Inflammatory macrophage treated with lipopolysaccharide for 4 hours (primary cell): ENCODE data around the gene MAN2A2.

ENCODE experiments used
- DNase-seq: peaks from one replicate; pipeline ENCODE4 v3.0.0-alpha.2; 2020

The MAN2A2 gene

DNA sequence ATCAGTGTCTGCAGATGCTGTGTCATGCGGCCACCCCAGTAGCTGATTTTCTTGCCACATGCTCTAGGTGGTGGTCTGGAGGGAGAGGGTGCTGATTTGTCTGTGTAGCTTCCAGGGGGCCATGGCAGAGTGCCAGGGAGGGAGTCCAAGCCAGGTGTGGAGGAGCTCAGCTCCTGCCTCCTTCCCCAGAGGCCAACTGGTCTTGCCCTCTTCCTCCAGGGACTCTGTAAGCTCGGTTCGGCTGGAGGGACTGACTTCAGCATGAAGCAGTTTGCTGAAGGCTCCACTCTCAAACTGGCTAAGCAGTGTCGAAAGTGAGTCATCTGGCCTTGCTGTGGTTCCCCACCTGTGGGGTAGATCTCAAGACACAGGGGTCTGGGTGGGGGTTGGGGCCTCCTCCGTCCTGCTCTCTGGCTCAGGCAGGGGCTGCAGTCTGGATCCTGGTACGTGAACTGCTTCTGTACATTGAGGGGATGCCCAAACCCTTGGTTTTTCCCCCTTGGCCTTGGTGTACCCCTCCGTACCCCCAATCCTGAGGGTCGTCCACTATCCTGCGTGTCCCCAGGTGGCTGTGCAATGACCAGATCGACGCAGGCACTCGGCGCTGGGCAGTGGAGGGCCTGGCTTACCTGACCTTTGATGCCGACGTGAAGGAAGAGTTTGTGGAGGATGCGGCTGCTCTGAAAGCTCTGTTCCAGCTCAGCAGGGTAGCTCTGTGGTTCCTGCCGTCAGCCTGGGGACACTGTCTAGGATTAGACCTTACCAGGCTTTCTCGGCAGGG lies 44.7 kb downstream of the MAN2A2 start:
- no peak for DNase-seq

DNA sequence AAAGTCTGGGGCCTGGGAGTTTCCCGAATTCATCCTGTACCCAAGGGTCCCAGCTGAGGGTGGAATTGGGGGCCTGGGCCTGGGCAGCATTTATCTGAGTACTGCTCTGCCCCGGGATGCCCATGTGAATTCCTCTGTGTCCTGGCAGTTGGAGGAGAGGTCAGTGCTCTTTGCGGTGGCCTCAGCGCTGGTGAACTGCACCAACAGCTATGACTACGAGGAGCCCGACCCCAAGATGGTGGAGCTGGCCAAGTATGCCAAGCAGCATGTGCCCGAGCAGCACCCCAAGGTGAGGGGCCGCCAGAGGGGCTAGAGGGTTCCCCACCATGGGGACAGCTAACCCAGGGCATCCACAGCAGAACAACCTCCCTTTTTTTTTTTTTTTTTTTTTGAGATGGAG lies 45.4 kb downstream of the MAN2A2 start:
- no peak for DNase-seq

DNA sequence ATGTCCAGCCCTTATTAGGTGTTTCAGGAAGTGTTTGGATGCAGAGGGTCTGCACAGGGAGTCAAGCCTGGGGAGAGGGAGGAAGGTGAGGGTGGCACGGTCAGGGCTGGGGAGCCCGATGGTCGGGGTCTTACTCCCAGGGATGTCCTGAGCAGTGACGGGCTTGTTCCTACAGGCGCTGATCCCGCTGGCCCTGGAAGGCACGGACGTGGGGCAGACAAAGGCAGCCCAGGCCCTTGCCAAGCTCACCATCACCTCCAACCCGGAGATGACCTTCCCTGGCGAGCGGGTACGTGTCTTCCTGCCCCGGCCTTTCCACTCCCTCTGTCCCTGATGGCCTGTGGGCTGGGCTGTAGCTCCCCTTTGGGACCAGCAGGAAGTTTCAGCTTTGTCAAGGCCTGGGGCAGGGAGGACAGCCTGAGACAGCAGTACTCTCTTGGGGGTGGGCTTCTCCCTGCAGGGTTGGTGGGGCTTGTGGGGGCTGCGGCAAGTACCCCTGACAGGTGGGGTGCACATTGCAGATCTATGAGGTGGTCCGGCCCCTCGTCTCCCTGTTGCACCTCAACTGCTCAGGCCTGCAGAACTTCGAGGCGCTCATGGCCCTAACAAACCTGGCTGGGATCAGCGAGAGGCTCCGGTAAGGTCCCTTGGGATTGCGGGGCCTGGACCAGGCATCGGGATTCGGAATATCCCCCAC lies 47.0 kb downstream of the MAN2A2 start:
- no peak for DNase-seq

DNA sequence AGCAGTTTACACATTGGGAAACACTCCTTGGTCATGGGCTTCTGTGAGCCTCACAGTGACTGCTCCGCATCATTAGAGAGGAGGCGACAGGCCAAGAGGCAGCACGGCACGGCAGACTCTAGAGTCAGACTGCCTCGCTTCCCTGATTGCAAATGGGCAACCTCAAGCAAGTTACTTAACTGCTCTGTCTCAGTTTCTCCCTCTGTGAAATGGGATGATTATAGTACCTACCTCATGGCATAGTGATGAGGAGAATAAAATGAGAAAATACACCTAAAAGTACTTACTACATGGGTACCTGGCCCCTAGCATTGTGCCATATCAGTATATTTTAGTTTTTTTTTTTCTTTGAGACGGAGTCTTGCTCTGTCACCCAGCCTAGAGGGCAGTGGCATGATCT lies 47.6 kb downstream of the MAN2A2 start:
- DNase-seq, result no peak

DNA sequence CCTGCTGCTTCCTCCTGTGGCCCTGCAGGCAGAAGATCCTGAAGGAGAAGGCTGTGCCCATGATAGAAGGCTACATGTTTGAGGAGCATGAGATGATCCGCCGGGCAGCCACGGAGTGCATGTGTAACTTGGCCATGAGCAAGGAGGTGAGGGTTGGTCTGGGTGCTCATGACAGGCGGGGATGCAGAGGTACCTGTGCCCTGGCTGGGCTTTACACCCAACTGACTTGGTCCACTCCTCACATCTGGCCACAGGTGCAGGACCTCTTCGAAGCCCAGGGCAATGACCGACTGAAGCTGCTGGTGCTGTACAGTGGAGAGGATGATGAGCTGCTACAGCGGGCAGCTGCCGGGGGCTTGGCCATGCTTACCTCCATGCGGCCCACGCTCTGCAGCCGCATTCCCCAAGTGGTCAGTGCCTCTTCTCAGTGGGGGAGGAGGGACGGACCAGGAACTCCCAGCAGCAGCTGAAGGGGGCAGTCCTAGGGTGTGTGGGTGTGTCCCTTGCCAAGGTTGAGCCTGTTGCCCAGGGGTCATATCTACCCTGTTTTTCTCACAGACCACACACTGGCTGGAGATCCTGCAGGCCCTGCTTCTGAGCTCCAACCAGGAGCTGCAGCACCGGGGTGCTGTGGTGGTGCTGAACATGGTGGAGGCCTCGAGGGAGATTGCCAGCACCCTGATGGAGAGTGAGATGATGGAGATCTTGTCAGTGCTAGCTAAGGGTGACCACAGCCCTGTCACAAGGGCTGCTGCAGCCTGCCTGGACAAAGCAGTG lies 50.0 kb downstream of the MAN2A2 start:
- DNase-seq, result no peak

DNA sequence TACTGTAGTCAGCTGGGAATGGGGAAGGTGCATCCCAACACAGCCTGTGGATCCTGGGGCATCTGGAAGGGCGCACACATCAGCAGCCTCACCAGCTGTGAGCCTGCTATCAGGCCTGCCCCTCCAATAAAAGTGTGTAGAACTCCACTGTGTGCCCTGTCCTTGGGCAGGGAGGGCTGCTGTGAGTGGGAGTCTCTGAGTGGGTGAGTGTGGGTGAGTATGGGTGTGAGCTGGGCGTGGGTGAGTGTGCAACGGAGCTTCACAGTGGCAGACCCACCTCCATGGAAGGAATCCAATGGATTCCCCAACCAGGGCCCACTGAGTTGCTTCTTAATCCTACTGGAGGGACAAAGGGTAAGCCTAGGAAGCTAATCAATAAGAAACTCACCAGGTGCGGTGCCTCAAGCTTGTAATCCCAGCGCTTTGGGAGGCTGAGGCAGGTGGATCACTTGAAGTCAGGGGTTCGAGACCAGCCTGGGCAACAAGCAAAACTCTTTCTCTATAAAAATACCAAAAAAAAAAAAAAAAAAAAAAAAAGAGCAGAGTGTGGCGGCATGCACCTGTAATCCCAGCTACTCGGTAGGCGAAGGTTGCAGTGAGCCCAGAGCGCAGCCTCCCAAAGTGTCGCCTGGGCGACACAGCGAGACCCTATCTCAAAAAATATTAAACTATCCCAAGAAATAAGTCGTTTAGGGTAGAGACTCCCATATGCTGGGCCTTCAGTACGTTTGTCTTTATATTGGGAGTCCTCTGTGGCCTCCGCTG lies 51.0 kb downstream of the MAN2A2 start:
- no peak for DNase-seq

DNA sequence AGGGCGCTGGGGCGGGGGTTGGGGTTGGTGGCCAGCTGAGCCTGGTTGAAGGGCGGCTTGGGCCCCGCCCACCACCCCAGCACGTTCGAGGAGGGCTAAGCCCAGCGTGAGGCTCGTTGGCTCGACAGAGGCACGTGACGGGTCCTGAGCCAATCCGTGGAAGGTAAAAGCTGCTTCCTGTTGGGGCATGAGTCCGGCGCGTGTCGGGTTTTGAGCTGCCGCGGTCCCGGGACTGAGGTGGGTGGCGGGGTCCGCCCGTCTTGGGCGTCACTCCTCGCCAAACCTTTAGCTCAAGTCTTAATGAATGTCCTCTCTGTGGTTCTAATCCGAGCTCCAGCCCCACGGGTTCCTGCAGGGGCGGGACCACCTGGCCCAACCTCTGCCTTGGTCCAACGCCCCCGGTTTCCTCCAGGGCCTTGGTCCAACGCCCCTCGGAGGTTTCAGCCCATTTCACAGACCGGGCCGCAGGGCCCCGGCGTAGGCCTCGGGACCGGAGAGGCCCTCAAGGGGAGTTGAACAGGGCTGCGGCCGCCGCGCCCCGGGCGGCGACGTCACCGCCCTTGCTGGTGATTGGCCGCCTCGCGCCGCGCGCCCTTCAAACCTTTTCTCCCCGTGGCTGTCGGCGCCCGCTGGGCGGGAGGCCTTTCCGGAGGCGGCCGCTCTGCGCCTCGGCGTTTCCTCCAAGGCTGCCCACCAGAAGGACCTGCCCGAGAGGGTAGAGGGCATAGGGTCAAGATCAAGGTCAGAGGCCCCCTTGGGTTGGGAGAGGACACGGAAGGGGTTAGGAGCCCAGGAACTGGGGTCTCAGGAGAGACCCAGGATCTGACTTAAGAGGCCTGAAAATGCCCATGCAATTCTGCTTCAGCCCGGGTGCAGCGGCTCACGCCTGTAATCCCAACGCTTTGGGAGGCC lies 51.9 kb downstream of the MAN2A2 start, which contains the start of gene RCCD1:
Gene RCCD1, plus strand, starts transcription at position 173 of the 912 bp plus-strand sequence. CDS start 1,851 bp downstream, outside the sequence.
- DNase-seq, result peak; percentile 96

DNA sequence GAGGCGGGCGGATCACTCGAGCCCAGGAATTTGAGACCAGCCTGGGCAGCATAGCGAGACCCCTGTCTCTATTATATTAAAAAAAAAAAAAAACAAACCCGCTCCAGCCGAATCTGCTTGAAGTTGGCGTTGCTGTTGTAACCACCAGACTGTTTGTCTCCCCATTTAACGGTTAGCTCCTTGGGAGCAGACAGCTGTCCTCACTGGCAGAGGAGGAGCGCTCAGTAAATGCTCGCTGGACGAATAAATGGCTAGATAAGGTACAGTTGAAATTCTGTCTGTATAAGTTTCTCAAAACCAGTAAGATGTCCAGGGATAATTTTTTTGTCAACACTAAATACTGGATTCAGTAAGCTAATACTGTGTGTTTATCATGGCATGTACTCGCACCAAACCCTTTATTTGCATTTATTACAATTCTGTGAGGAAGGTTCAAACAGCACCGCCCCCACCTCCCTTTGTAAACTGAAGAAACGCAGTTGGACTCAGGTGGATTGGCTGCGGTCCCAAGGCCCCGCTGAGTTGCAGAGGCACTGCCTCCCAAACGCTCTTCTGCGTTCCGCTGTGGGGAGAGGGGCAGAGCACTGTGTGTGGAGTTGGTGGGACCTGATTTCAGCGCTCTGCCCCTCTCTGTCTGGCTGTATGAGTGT lies 52.6 kb downstream of the MAN2A2 start:
- no peak for DNase-seq

DNA sequence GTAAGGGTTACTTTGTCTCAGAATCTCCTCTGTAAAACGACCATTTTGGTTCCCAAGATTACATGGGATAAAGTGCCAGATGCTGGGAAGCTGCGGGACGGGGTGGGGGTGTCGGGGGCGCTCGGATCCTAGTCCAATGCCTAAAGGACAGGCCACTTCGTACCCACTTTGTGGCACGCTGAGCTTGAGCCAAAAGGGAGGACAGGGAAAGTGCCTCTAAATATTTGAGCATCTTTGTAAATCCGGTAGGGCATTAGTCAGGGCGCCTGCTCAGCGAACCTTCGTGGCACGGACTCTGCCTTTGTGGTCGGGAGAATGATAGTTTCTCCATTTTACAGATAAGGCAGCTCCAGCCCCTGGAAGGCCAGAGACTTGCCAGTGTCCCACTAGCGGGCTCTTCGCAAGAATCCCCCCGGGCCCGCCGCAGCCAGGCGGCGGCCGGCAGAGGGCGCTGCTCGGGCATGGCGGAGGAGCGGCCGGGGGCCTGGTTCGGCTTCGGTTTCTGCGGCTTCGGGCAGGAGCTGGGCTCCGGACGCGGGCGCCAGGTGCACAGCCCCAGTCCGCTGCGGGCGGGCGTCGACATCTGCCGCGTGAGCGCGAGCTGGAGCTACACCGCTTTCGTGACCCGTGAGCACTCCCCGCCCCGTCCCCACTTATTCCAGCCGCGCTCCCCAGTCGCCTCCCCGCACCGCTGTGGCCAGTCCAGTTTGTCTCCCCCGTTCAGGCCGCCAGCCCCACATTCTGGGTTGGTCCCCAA lies 53.4 kb downstream of the MAN2A2 start:
- DNase-seq, result peak; percentile 54

DNA sequence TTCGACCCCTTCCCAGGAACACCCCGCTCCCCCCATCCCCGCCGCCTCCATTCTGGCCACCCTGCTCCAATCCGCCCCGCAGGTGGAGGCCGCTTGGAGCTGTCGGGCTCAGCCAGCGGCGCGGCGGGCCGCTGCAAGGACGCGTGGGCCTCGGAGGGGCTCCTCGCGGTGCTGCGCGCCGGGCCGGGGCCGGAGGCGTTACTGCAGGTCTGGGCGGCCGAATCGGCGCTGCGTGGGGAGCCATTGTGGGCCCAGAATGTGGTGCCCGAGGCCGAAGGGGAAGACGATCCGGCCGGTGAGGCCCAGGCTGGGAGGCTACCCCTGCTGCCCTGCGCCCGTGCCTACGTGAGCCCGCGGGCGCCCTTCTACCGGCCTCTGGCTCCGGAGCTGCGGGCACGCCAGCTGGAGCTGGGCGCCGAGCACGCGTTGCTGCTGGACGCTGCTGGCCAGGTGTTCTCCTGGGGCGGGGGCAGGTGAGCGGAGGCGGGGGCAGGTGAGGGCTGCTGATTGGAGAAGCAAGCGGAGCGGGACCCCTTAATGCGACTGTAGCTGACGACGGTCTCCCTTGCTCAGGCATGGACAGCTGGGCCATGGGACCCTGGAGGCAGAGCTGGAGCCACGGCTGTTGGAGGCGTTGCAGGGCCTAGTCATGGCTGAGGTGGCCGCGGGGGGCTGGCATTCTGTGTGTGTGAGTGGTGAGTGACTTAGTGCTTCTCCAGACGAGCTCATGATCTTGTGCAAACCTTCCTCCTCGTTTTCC lies 54.1 kb downstream of the MAN2A2 start:
- DNase-seq, result no peak

DNA sequence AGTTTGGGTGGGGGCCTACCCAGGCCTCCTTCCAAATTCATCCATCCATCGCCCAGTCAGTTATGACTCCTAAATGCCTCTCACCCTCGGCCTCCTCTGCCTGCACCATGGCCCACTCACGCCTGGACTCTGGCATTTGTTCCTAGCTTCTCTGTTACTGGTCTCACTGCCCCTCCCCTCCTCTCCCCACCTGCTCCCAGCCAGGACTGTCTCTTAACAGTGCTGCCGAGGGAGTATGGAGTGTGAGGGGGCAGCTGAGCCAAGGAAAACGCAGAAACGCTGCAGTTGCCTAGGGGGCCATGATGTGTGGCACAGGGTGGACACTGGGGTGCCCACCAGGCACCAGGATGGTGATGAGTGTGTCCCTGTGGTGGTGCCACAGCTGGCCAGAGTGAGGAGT lies 54.7 kb downstream of the MAN2A2 start:
- DNase-seq, result no peak

DNA sequence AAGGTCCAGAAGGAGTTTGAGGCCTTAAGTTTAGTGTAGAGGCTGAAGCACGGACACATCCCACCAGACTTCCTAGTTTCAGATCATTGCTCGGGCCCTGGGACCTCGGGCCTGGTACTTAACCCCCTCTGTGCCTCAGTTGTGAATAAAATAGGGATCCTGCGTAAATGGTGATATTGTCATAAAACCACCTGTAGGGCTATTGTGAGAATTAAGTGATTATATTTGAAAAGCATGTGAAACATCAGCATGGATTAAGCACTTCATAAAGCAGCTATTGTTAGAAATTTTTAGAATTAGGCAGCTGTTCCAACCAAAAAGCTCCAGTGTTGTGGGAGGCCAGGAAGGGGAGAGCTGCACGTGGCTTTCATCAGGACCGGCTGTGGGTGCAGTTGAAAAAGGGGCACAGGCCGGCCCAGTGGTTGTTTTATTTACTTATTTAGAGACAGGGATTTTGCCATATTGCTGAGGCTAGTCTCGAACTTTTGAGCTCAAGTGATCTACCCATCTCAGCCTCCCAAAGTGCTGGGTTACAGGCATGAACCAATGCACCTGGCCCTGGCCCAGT lies 56.0 kb downstream of the MAN2A2 start:
- DNase-seq, result no peak

DNA sequence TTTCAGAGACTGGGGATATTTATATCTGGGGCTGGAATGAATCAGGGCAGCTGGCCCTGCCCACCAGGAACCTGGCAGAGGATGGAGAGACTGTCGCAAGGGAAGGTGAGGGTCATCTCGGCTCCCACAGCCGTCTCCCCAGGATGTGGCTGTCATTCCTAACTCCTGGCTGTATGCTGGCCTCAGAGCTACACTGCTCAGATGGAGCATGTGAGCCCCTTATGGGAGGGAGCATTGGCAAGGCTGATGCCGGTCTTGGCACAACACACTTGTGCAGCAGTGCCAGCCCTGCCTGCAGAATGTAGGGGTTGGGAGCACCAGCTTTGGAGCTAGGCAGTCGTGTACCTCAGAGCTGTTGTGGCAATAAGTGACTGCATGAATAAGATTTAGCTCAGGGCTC lies 56.8 kb downstream of the MAN2A2 start:
- no peak for DNase-seq

DNA sequence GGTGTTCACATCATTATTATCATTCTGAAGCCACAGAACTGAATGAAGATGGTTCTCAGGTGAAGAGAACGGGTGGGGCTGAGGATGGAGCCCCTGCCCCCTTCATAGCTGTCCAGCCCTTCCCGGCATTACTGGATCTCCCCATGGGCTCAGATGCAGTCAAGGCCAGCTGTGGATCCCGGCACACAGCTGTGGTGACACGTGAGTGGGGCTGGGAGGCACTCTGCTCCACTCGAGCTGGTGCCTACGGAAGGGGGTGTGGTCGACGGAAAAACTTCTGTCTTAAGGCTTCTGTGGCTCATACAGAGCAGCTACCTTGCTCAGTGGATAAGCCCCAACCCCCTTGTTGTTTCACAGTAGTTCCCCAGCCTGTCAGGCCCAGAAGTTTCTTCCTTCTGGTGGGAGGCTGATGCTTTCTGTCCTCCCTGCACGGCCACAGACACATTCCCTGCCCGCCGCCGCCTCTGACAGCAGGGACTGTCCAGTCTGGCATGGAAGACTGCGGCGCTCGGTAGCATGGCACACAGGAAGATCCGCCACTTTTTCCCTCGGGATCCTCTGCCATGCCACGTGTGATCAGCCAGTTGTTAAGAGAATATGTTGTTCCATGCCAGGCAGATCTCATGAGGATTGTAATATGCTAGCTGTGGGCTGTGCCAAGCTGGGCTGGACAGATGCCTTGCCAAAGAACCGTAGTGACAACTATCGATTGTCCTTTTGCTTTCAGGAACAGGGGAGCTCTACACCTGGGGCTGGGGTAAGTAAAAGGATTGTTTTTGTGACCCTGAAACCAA lies 57.4 kb downstream of the MAN2A2 start:
- no peak for DNase-seq

DNA sequence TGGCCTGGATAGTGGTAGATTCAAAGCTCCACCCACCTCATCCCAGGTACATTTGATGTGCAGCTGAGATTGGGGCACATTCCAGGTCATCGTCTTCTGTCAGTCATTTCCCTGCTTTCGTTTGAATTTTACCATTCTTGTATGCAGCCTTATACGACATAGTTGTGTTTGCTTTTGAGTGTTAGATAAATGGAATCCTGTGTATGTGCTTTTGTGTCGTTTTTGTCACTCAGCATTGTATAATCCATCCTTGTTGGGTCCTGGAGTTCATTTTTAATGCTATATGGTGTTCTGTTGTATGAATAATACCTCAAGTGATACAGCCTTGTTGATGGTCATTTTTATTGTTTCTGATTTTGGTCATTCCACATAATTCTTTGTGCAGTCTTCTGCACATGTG lies 58.9 kb downstream of the MAN2A2 start:
- DNase-seq, result no peak

DNA sequence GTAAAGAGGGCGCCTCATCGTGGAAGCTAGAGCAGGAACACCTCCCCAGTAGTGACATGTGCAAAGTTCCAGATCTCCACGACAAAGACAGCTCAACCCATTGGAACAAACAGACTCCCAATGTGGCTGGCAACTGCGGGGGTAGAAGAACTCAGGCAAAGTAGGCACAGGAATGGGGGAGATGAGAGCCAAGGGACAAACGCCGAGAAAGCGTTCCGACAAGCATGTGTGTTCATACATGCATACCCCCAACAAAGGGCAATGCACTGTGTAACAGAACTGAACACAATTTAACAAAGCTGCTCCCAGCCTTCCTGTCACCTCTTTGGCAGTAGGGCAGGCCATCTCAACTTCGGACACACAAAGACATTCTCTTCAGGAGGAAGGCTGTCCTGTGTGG lies 63.2 kb downstream of the MAN2A2 start:
- DNase-seq, result no peak

DNA sequence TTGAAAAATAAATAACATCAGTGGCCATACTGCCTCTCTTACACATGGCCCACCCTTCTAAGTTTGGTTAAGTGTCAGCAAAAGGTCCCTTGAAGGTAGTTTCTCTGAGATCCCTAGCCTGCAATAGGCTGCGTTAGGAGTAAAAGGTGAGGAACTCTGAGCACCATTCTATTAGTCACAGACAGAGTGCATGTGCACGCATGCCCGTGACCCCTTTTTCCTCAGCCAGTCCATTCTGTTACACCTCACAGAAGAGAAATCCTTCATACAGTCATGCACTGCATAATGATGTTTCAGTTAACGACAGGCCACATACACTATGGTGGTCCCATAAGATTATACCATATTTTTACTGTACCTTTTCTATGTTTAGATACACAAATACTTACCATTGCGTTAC lies 64.1 kb downstream of the MAN2A2 start:
- DNase-seq, result no peak

DNA sequence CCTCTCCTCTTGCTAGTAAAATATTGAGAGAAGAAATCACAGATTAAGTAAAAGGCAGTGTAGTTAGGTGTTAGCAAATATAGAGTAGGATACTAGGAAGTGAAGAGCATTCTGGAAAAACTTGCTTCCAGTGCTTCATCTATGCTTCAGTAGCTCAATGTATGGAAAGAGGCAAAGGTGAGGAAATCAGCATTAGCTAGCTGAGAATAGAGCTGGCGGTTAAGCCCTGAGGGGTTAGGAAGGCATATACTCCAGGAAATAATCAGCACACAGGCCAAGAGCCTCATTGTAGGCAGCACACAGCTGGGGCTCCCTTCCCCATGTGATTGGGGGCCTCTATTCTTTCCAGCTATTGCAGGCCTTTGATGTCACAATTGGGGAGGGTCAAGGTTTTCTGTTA lies 65.3 kb downstream of the MAN2A2 start:
- no peak for DNase-seq

DNA sequence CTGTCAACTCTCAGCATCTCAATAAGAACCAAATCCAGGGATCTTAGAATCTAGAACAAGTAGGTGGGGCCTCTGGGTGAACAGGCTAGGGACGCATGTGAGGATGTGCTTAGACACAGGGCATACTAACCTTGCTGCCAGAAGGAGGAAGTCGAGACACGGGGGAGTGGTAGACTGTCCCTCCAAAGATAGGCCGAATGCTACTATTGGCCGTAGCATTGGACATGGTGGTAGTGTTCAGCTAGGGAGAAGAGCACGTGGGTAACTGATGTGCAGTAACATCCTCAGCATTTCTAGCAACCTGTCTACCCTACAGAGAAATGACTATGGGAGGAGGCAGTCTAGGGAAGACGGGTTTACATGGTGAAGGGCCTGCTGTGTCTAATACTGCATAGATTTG lies 67.2 kb downstream of the MAN2A2 start:
- no peak for DNase-seq
